Heart left ventricle (tissue), 16 donors: Measurements from ENCODE around the gene RPUSD2. TPM values are rescaled to one million over a fixed set of nuclear protein-coding genes. Genes with fewer than 3 reads are reported as not detected.

Experiments used
- ATAC-seq, 4 donors: fragments of 200-7000 bp; cut with Tn5 transposase; one replicate each; pipeline ENCODE4 v1.9.1; 2020 to 2022; ENCODE audit warnings: moderate library complexity in 4 of 4, mild to moderate bottlenecking in 3 of 4, moderate number of reproducible peaks in 1 of 4
- DNase-seq, 5 donors: peaks; one replicate each; pipeline ENCODE4 v3.0.0-alpha.2; 2020
- H3K27ac ChIP-seq, 12 donors: fragments of 200-600 bp; sonication (generic) in 4 of 12; one replicate each; pipeline versions ENCODE4 v1.5.0 to v1.8.0; 2016 to 2022; ENCODE audit warnings: mild to moderate bottlenecking in 2 of 12
- H3K27me3 ChIP-seq, 9 donors: fragments of 200-600 bp; sonication (generic) in 2 of 9; one replicate each; pipeline versions ENCODE4 v1.5.1 to v1.8.0; 2016 to 2022; ENCODE audit warnings: mild to moderate bottlenecking in 3 of 9
- H3K36me3 ChIP-seq, 9 donors: fragments of 200-600 bp; sonication (generic) in 2 of 9; one replicate each; pipeline versions ENCODE4 v1.5.0 to v1.8.0; 2018 to 2022; ENCODE audit warnings: mild to moderate bottlenecking in 2 of 9
- H3K4me1 ChIP-seq, 12 donors: fragments of 200-600 bp; sonication (generic) in 4 of 12; one replicate each; pipeline versions ENCODE4 v1.5.0 to v1.8.0; 2016 to 2022; ENCODE audit warnings: mild to moderate bottlenecking in 3 of 12
- H3K4me3 ChIP-seq, 12 donors: fragments of 200-600 bp; sonication (generic) in 4 of 12; one replicate each; pipeline versions ENCODE4 v1.5.0 to v1.8.0; 2017 to 2022; ENCODE audit warnings: mild to moderate bottlenecking in 9 of 12, moderate library complexity in 4 of 12
- H3K9me3 ChIP-seq, 12 donors: fragments of 200-600 bp; sonication (generic) in 4 of 12; one replicate each; pipeline versions ENCODE4 v1.5.0 to v1.8.0; 2016 to 2022; ENCODE audit warnings: mild to moderate bottlenecking in 1 of 12
- POLR2A ChIP-seq, 2 donors: fragments of 450-650 bp; IDR thresholded peaks; one replicate each; pipeline ENCODE4 v1.6.1; 2017; ENCODE audit warnings: antibody characterized with exemption in 2 of 2, mild to moderate bottlenecking in 2 of 2, moderate library complexity in 2 of 2
- WGBS, 4 donors: extraction: QIAGEN DNeasy Blood & Tissue Kit in 2 of 4; methylation state at CpG; one replicate each; pipeline versions ENCODE4 v1.1.5 to v1.1.7; 2013 to 2018; 5-methylcytosine and 5-hydroxymethylcytosine counted together
- intact Hi-C, 10 donors: fragments of 100-400 bp; cut with DNase I; formaldehyde crosslinking; loops; one replicate each; pipeline versions ENCODE4 v1.11.1 to v1.14.2; 2022
- polyA plus RNA-seq, 2 donors: library from polyadenylated mRNA; stranded (reverse); fragments of 200-250 nt; gene quantifications; one replicate each; pipeline ENCODE4 v1.2.3, GENCODE V29; 2013
- total RNA-seq, 9 donors: library from RNA; depleted of rRNA in 2 of 9; stranded (reverse); fragments of >200 nt in 2 of 9; fragmentation: NEBNext Ultra II Directional in 3 of 9; extraction: Animal tissue kit (Norgen Biotek cat#: 25700) in 3 of 9; gene quantifications; one replicate each; pipeline versions ENCODE4 v1.1.0 to v1.2.4, GENCODE V29; 2016 to 2023
- TF ChIP-seq, protein P1 (sequence below), 12 donors: fragments of 200-600 bp; sonication (generic) in 4 of 12; IDR thresholded peaks; one replicate each; pipeline versions ENCODE4 v1.5.0 to v1.8.0; 2018 to 2022; ENCODE audit warnings: antibody characterized with exemption in 12 of 12, mild to moderate bottlenecking in 5 of 12
- donor health status: ischemic (EF 13 %, LVEDD 7.1; RV severe dilation, severe dysfunction).
- donor health status: healthy with polysubstance abuse.
- donor health status: DM: no; HTN: yes; CAD: no.
- donor health status: DM: no; HTN: no; CAD: no.
- donor health status: ischemic (EF 25% LVEDD 6.9; RV normal size, moderate dysfunction).
- donor health status: ischemic (EF 25% LVEDD 5.7; RV mildly dilated, moderate dysfunction).
- donor health status: healthy.
- donor health status: DM: yes; HTN: yes; CAD: no.
- donor health status: ischemic (EF 35%, LVEDD 5.7; RV mildly dilated, moderate dysfunction).
- donor health status: nonischemic (EF 11% LVEDD 7.7; RV severe dilation, severe dysfunction).
- donor health status: DM: yes; HTN: yes; CAD: no.
- donor health status: PGD.
- donor health status: ischemic (EF 29% LVEDD 5.4; RV normal size, mild dysfunction).
- donor health status: nonischemic (EF 23%, LVEDD 6.1; RV moderate dilation, normal function).

RPUSD2 gene
- total and polyA plus RNA-seq, 11 donors: 5.8 to 11.0 (median 9.0) TPM

DNA sequence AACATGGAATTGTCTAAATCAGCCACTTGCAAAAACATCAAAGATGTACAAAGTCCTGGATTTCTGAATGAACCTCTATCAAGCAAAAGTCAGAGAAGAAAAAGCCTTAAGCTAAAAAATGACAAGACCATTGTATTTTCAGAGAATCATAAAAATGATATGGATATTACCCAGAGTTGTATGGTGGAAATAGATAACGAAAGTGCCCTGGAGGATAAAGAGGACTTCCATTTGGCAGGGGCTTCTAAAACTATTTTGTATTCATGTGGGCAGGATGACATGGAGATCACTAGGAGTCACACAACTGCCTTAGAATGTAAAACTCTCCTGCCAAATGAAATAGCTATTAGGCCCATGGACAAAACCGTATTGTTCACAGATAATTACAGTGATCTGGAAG lies 54.3 kb downstream of the RPUSD2 start:
- no peak for TF ChIP-seq POLR2A (IDR thresholded peaks at IDR 0.05)
- TF ChIP-seq, protein P1, sequence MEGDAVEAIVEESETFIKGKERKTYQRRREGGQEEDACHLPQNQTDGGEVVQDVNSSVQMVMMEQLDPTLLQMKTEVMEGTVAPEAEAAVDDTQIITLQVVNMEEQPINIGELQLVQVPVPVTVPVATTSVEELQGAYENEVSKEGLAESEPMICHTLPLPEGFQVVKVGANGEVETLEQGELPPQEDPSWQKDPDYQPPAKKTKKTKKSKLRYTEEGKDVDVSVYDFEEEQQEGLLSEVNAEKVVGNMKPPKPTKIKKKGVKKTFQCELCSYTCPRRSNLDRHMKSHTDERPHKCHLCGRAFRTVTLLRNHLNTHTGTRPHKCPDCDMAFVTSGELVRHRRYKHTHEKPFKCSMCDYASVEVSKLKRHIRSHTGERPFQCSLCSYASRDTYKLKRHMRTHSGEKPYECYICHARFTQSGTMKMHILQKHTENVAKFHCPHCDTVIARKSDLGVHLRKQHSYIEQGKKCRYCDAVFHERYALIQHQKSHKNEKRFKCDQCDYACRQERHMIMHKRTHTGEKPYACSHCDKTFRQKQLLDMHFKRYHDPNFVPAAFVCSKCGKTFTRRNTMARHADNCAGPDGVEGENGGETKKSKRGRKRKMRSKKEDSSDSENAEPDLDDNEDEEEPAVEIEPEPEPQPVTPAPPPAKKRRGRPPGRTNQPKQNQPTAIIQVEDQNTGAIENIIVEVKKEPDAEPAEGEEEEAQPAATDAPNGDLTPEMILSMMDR (IDR thresholded peaks at IDR 0.05): no peak
- ATAC-seq (no peak), DNase-seq (no peak)
- intact Hi-C loops: no loop called here
- Histone ChIP-seq H3K9me3 (no peaks in the 10 kb centered on the region), H3K4me1 (no peaks in the 10 kb centered on the region), H3K4me3 (no peak overlapping the region), H3K27me3 (no peaks in the 10 kb centered on the region), H3K27ac (no peak overlapping the region), H3K36me3 (no peaks in the 10 kb centered on the region)
- WGBS, 4 donors: 63 to 82% (median 80%) methylated on average over 2 of the region's 2 CpGs

Other genes with a start within 250 kb of the RPUSD2 start
- 10 to 100 TPM; 28.6 to 92.7 (median 40.1) TPM for gene INAFM2, start 245.6 kb upstream of the RPUSD2 start, total RNA-seq
- gene INAFM2, start 245.6 kb upstream of the RPUSD2 start, polyA plus RNA-seq: 10 to 100 TPM; 27.9 to 34.8 TPM
- gene CCDC9B, start 228.4 kb upstream of the RPUSD2 start, total RNA-seq: 100 to 1,000 TPM in 7 of 9 donors, 10 to 100 TPM in 2; 54.1 to 165 (median 119) TPM
- 100 to 1,000 TPM in 1 of 2 donors, 10 to 100 TPM in 1; 38.0 to 121 TPM for gene CCDC9B, start 228.4 kb upstream of the RPUSD2 start, polyA plus RNA-seq
- not detected for gene PHGR1, start 218.3 kb upstream of the RPUSD2 start, total RNA-seq
- gene PHGR1, start 218.3 kb upstream of the RPUSD2 start, polyA plus RNA-seq: 1 to 10 TPM in 1 of 2 donors, under 1 TPM in 1; 0.71 to 1.4 TPM
- 1 to 10 TPM in 2 of 9 donors, under 1 TPM in 7; 0.13 to 1.1 (median 0.40) TPM for gene DISP2, start 211.1 kb upstream of the RPUSD2 start, total RNA-seq
- gene DISP2, start 211.1 kb upstream of the RPUSD2 start, polyA plus RNA-seq: 1 to 10 TPM in 1 of 2 donors, under 1 TPM in 1; 0.10 to 1.8 TPM
- 10 to 100 TPM in 4 of 9 donors, 1 to 10 TPM in 5; 8.9 to 20.1 (median 9.9) TPM for gene KNSTRN, start 186.6 kb upstream of the RPUSD2 start, total RNA-seq
- gene KNSTRN, start 186.6 kb upstream of the RPUSD2 start, polyA plus RNA-seq: 10 to 100 TPM in 1 of 2 donors, 1 to 10 TPM in 1; 8.0 to 16.7 TPM
- gene IVD, start 163.5 kb upstream of the RPUSD2 start, total RNA-seq: 100 to 1,000 TPM in 4 of 9 donors, 10 to 100 TPM in 5; 72.1 to 130 (median 99.8) TPM
- 10 to 100 TPM; 52.9 to 56.2 TPM for gene IVD, start 163.5 kb upstream of the RPUSD2 start, polyA plus RNA-seq
- 10 to 100 TPM; 12.8 to 28.4 (median 16.1) TPM for gene BAHD1, start 128.3 kb upstream of the RPUSD2 start, total RNA-seq
- gene BAHD1, start 128.3 kb upstream of the RPUSD2 start, polyA plus RNA-seq: 10 to 100 TPM in 1 of 2 donors, 1 to 10 TPM in 1; 7.8 to 17.3 TPM
- gene CHST14, start 98.3 kb upstream of the RPUSD2 start, total RNA-seq: 10 to 100 TPM in 3 of 9 donors, 1 to 10 TPM in 6; 6.4 to 10.8 (median 8.6) TPM
- gene CHST14, start 98.3 kb upstream of the RPUSD2 start, polyA plus RNA-seq: 1 to 10 TPM; 6.0 to 6.2 TPM
- gene CCDC32, start 4.3 kb upstream of the RPUSD2 start, total RNA-seq: 10 to 100 TPM; 13.0 to 38.2 (median 23.6) TPM
- 10 to 100 TPM; 28.2 to 34.8 TPM for gene CCDC32, start 4.3 kb upstream of the RPUSD2 start, polyA plus RNA-seq
- 1 to 10 TPM in 4 of 9 donors, under 1 TPM in 4, not detected in 1; 0.11 to 5.9 (median 1.0) TPM for gene KNL1, start 24.9 kb downstream of the RPUSD2 start, total RNA-seq
- gene KNL1, start 24.9 kb downstream of the RPUSD2 start, polyA plus RNA-seq: under 1 TPM; 0.04 to 0.07 TPM
- gene RAD51, start 125.9 kb downstream of the RPUSD2 start, total RNA-seq: 1 to 10 TPM in 3 of 9 donors, under 1 TPM in 4, not detected in 2; 0.48 to 3.9 (median 0.65) TPM
- gene RAD51, start 125.9 kb downstream of the RPUSD2 start, polyA plus RNA-seq: under 1 TPM; 0.15 to 0.36 TPM
- gene RMDN3, start 186.0 kb downstream of the RPUSD2 start, total RNA-seq: 10 to 100 TPM; 12.0 to 22.9 (median 18.5) TPM
- 10 to 100 TPM; 14.0 to 26.2 TPM for gene RMDN3, start 186.0 kb downstream of the RPUSD2 start, polyA plus RNA-seq
- 10 to 100 TPM in 2 of 9 donors, 1 to 10 TPM in 7; 1.6 to 24.0 (median 6.6) TPM for gene GCHFR, start 194.8 kb downstream of the RPUSD2 start, total RNA-seq
- gene GCHFR, start 194.8 kb downstream of the RPUSD2 start, polyA plus RNA-seq: 10 to 100 TPM in 1 of 2 donors, 1 to 10 TPM in 1; 5.1 to 12.7 TPM
- 1 to 10 TPM in 1 of 9 donors, under 1 TPM in 5, not detected in 3; 0.12 to 1.1 (median 0.18) TPM for gene C15orf62, start 200.7 kb downstream of the RPUSD2 start, total RNA-seq
- under 1 TPM; 0.06 to 0.30 TPM for gene C15orf62, start 200.7 kb downstream of the RPUSD2 start, polyA plus RNA-seq
- 10 to 100 TPM; 11.9 to 27.1 (median 18.8) TPM for gene ZFYVE19, start 237.8 kb downstream of the RPUSD2 start, total RNA-seq
- 10 to 100 TPM; 10.5 to 18.9 TPM for gene ZFYVE19, start 237.8 kb downstream of the RPUSD2 start, polyA plus RNA-seq
- 10 to 100 TPM in 8 of 9 donors, 1 to 10 TPM in 1; 7.6 to 19.7 (median 14.7) TPM for gene DNAJC17, start 238.2 kb downstream of the RPUSD2 start, total RNA-seq
- 10 to 100 TPM; 29.1 to 29.9 TPM for gene DNAJC17, start 238.2 kb downstream of the RPUSD2 start, polyA plus RNA-seq